Central memory CD8-positive, alpha-beta T cell (primary cell): ENCODE results near the gene MAST3.

ENCODE experiments used
- ATAC-seq: fragments of 150-1000 bp; cut with Tn5 transposase; replicated peaks from 2 replicates; pipeline ENCODE4 v1.10.0; 2022; ENCODE audit warnings: mild to moderate bottlenecking, moderate FRiP score, moderate number of reproducible peaks; ENCODE audit not compliant: poor library complexity, severe bottlenecking; ENCODE audit errors: extremely low read depth
- DNase-seq, 2 donors: peaks; one replicate each; pipeline ENCODE4 v3.0.0; 2021; ENCODE audit warnings: low spot score in 2 of 2
- H3K27ac Mint-ChIP-seq: one replicate; pipeline ENCODE4 v1.8.0; 2022; ENCODE audit warnings: low read depth, mild to moderate bottlenecking, moderate library complexity, mixed read lengths
- H3K27me3 Mint-ChIP-seq: one replicate; pipeline ENCODE4 v1.8.0; 2022; ENCODE audit warnings: mixed read lengths
- H3K36me3 Mint-ChIP-seq: one replicate; pipeline ENCODE4 v1.8.0; 2022; ENCODE audit warnings: mild to moderate bottlenecking, moderate library complexity, mixed read lengths; ENCODE audit not compliant: insufficient read depth
- H3K4me1 Mint-ChIP-seq: one replicate; pipeline ENCODE4 v1.8.0; 2022; ENCODE audit warnings: mixed read lengths
- H3K4me3 Mint-ChIP-seq: one replicate; pipeline ENCODE4 v1.8.0; 2022; ENCODE audit warnings: mild to moderate bottlenecking, moderate library complexity, mixed read lengths
- H3K9me3 Mint-ChIP-seq: one replicate; pipeline ENCODE4 v1.8.0; 2022; ENCODE audit warnings: mixed read lengths

The MAST3 gene

GRCh38 chr19:18119717-18120105, 22.1 kb downstream of the MAST3 start:
- peaks cover 28% of the 10 kb centered on the region for H3K4me1 Mint-ChIP-seq
- peak overlapping the region; percentile 99 for H3K27ac Mint-ChIP-seq
- no peaks in the 10 kb centered on the region for H3K9me3 Mint-ChIP-seq
- H3K27me3 Mint-ChIP-seq, result no peaks in the 10 kb centered on the region
- peaks cover 33% of the 10 kb centered on the region for H3K36me3 Mint-ChIP-seq
- peak overlapping the region; percentile 91 for H3K4me3 Mint-ChIP-seq
- DNase-seq, result peak; percentile 45 to 47
- ATAC-seq, result peak; percentile 64

- peak overlapping the region; percentile 99 for H3K27ac Mint-ChIP-seq
- H3K9me3 Mint-ChIP-seq, result no peaks in the 10 kb centered on the region
- no peaks in the 10 kb centered on the region for H3K27me3 Mint-ChIP-seq
- DNase-seq (no peak), ATAC-seq (no peak)
- H3K36me3 Mint-ChIP-seq, result peaks cover 36% of the 10 kb centered on the region
- H3K4me3 Mint-ChIP-seq, result peak overlapping the region; percentile 91
- peaks cover 28% of the 10 kb centered on the region for H3K4me1 Mint-ChIP-seq
Observed at GRCh38 chr19:18120127-18120526, 22.5 kb downstream of the MAST3 start.

DNA sequence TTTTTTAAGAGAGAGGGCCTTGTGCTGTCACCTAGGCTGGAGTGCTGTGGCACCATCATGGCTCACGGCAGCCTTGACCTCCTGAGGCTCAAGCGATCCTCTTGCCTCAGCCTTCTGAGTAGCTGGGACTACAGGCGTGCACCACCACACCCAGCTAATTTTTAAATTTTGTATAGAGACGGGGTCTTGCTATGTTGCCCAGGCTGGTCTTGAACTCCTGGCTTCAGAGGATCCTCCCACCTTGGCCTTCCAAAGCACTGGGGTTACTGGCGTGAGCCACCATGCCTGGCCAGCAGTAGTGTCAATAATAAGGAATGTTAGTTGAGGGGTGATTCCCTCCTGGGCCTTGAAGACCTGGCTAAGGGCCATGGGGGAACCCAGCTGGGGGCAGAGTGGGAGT, 23.6 kb downstream of the MAST3 start:
- DNase-seq, result no peak
- ATAC-seq, result no peak
- Mint-ChIP-seq H3K36me3 (peaks cover 44% of the 10 kb centered on the region), H3K9me3 (no peaks in the 10 kb centered on the region), H3K4me1 (peaks cover 31% of the 10 kb centered on the region), H3K27me3 (no peaks in the 10 kb centered on the region), H3K4me3 (no peak overlapping the region), H3K27ac (peak overlapping the region; percentile 44)

DNA sequence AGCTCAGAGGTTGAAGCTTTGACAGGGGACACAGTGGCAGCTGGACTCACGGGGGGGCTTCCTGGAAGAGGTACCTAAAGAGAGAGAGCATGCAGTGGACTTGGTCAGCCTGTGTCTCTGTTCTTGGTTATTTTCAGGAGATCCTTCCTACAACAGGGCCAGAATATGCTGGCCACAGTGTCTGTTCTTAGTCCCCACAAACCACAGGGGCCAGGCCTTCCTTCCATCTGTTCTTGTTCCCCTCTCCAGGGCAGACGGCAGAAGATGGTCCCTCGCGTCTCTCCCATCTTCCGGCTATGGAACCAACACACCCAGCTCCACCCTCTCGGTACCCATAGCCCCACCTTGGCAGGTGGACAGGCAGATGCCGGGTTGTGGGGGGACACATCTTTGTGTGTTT, 24.8 kb downstream of the MAST3 start:
- Mint-ChIP-seq H3K4me3 (no peak overlapping the region), H3K27me3 (no peaks in the 10 kb centered on the region), H3K36me3 (peaks cover 46% of the 10 kb centered on the region), H3K9me3 (no peaks in the 10 kb centered on the region), H3K4me1 (peaks cover 26% of the 10 kb centered on the region), H3K27ac (peak overlapping the region; percentile 44)
- no peak for DNase-seq
- no peak for ATAC-seq

- no peak overlapping the region for H3K4me3 Mint-ChIP-seq
- no peaks in the 10 kb centered on the region for H3K9me3 Mint-ChIP-seq
- DNase-seq (no peak), ATAC-seq (no peak)
- H3K27ac Mint-ChIP-seq, result no peak overlapping the region
- H3K4me1 Mint-ChIP-seq, result peaks cover 28% of the 10 kb centered on the region
- H3K27me3 Mint-ChIP-seq, result no peaks in the 10 kb centered on the region
- peaks cover 51% of the 10 kb centered on the region for H3K36me3 Mint-ChIP-seq
Observed at GRCh38 chr19:18122860-18123795, 25.6 kb downstream of the MAST3 start.

- no peaks in the 10 kb centered on the region for H3K9me3 Mint-ChIP-seq
- no peak for DNase-seq
- no peaks in the 10 kb centered on the region for H3K27me3 Mint-ChIP-seq
- no peak overlapping the region for H3K4me3 Mint-ChIP-seq
- ATAC-seq, result no peak
- peaks cover 30% of the 10 kb centered on the region for H3K4me1 Mint-ChIP-seq
- H3K27ac Mint-ChIP-seq, result no peak overlapping the region
- H3K36me3 Mint-ChIP-seq, result peaks cover 55% of the 10 kb centered on the region
Observed at GRCh38 chr19:18123819-18124218, 26.2 kb downstream of the MAST3 start.

- Mint-ChIP-seq H3K27ac (peak overlapping the region; percentile 53), H3K9me3 (no peaks in the 10 kb centered on the region), H3K4me1 (peaks cover 14% of the 10 kb centered on the region), H3K27me3 (no peaks in the 10 kb centered on the region), H3K36me3 (peaks cover 57% of the 10 kb centered on the region), H3K4me3 (no peak overlapping the region)
- no peak for DNase-seq
- ATAC-seq, result no peak
Observed at GRCh38 chr19:18126097-18126496, 28.5 kb downstream of the MAST3 start.

- peaks cover 57% of the 10 kb centered on the region for H3K36me3 Mint-ChIP-seq
- peak overlapping the region; percentile 32 for H3K27ac Mint-ChIP-seq
- no peaks in the 10 kb centered on the region for H3K27me3 Mint-ChIP-seq
- H3K9me3 Mint-ChIP-seq, result no peaks in the 10 kb centered on the region
- no peak overlapping the region for H3K4me3 Mint-ChIP-seq
- no peak for ATAC-seq
- no peak for DNase-seq
- H3K4me1 Mint-ChIP-seq, result peaks cover 14% of the 10 kb centered on the region
Observed at GRCh38 chr19:18128044-18128443, 30.5 kb downstream of the MAST3 start.

GRCh38 chr19:18128805-18129204, 31.2 kb downstream of the MAST3 start:
- Mint-ChIP-seq H3K27ac (peak overlapping the region; percentile 32), H3K36me3 (peaks cover 53% of the 10 kb centered on the region)

GRCh38 chr19:18130523-18131242, 33.1 kb downstream of the MAST3 start:
- no peak for ATAC-seq

More at GRCh38 chr19:18128805-18129204, 31.2 kb downstream of the MAST3 start:
- Mint-ChIP-seq H3K4me1 (peaks cover 14% of the 10 kb centered on the region), H3K27me3 (no peaks in the 10 kb centered on the region), H3K9me3 (no peaks in the 10 kb centered on the region), H3K4me3 (no peak overlapping the region)
- no peak for DNase-seq
- ATAC-seq, result no peak

GRCh38 chr19:18131841-18132596, 34.4 kb downstream of the MAST3 start:
- ATAC-seq, result no peak
- peaks cover 53% of the 10 kb centered on the region for H3K36me3 Mint-ChIP-seq
- peaks cover 9% of the 10 kb centered on the region for H3K4me1 Mint-ChIP-seq
- no peaks in the 10 kb centered on the region for H3K9me3 Mint-ChIP-seq
- no peak overlapping the region for H3K27ac Mint-ChIP-seq
- H3K27me3 Mint-ChIP-seq, result no peaks in the 10 kb centered on the region
- no peak for DNase-seq
- no peak overlapping the region for H3K4me3 Mint-ChIP-seq

More at GRCh38 chr19:18130523-18131242, 33.1 kb downstream of the MAST3 start:
- DNase-seq, result no peak
- Mint-ChIP-seq H3K27me3 (no peaks in the 10 kb centered on the region), H3K27ac (no peak overlapping the region), H3K36me3 (peaks cover 51% of the 10 kb centered on the region), H3K4me1 (peaks cover 14% of the 10 kb centered on the region), H3K9me3 (no peaks in the 10 kb centered on the region), H3K4me3 (no peak overlapping the region)
